WTC11 (cell line): ENCODE data around the gene OR52N1. TPM values are rescaled to one million over a fixed set of nuclear protein-coding genes. Genes with fewer than 3 reads are reported as not detected.

Source experiments
- ATAC-seq: fragments of 200-7000 bp; cut with Tn5 transposase; 2 replicates; pipeline ENCODE4 v1.10.0; 2021; ENCODE audit warnings: mild to moderate bottlenecking, moderate library complexity
- CTCF ChIA-PET: fragments of 300-600 bp; sonication (Branson Sonifier 250); formaldehyde crosslinking; loops from one replicate; lab custom pipeline; 2021; ENCODE audit warnings: antibody characterized with exemption; lab: Charles Lee
- POLR2A ChIA-PET: fragments of 350-600 bp; sonication (Branson Sonifier 250); formaldehyde crosslinking; loops from one replicate; lab custom pipeline; 2021; ENCODE audit warnings: antibody characterized with exemption; lab: Charles Lee
- DNase-seq: peaks from one replicate; pipeline ENCODE4 v3.0.0; 2021; ENCODE audit warnings: low spot score
- H3K27ac Mint-ChIP-seq: 2 replicates; pipeline ENCODE4 v1.8.0; 2021; ENCODE audit warnings: mixed read lengths
- H3K27me3 Mint-ChIP-seq: 2 replicates; pipeline ENCODE4 v1.8.0; 2021; ENCODE audit warnings: low read depth, mild to moderate bottlenecking, moderate library complexity, mixed read lengths
- H3K36me3 Mint-ChIP-seq: 2 replicates; pipeline ENCODE4 v1.8.0; 2021; ENCODE audit warnings: mixed read lengths
- H3K4me1 Mint-ChIP-seq: 2 replicates; pipeline ENCODE4 v1.8.0; 2022; ENCODE audit warnings: mixed read lengths
- H3K4me3 Mint-ChIP-seq: 2 replicates; pipeline ENCODE4 v1.8.0; 2021; ENCODE audit warnings: mild to moderate bottlenecking, moderate library complexity, mixed read lengths
- H3K9me3 Mint-ChIP-seq: 2 replicates; pipeline ENCODE4 v1.8.0; 2021; ENCODE audit warnings: mixed read lengths
- ELF4 ChIP-seq: sonication (generic); formaldehyde crosslinking; IDR thresholded peaks from 2 replicates; pipeline ENCODE4 v1.8.1; 2022; ENCODE audit warnings: low read depth, mild to moderate bottlenecking, moderate library complexity, missing genetic modification reagents
- EMX1 ChIP-seq: fragments of 250-450 bp; sonication (Bioruptor Pico); IDR thresholded peaks from 2 replicates; pipeline ENCODE4 v1.8.0; 2021; ENCODE audit warnings: mild to moderate bottlenecking
- FOXP1 ChIP-seq: sonication (generic); formaldehyde crosslinking; IDR thresholded peaks from 2 replicates; pipeline ENCODE4 v1.8.0; 2022; ENCODE audit warnings: missing genetic modification reagents, mild to moderate bottlenecking, moderate library complexity, borderline replicate concordance
- MXD4 ChIP-seq: fragments of 250-450 bp; sonication (Bioruptor Pico); IDR thresholded peaks from 2 replicates; pipeline ENCODE4 v1.8.0; 2021; ENCODE audit warnings: mild to moderate bottlenecking, moderate library complexity, borderline replicate concordance
- NFE2L1 ChIP-seq: sonication (generic); formaldehyde crosslinking; IDR thresholded peaks from 2 replicates; pipeline ENCODE4 v1.8.1; 2023; ENCODE audit warnings: missing genetic modification reagents
- NR1H2 ChIP-seq: sonication (generic); formaldehyde crosslinking; IDR thresholded peaks from 2 replicates; pipeline ENCODE4 v1.9.0; 2021; ENCODE audit warnings: mild to moderate bottlenecking, moderate library complexity, missing genetic modification reagents
- NR2C2 ChIP-seq: sonication (generic); formaldehyde crosslinking; IDR thresholded peaks from 2 replicates; pipeline ENCODE4 v1.8.0; 2022; ENCODE audit warnings: mild to moderate bottlenecking, missing genetic modification reagents
- NR3C1 ChIP-seq: sonication (generic); formaldehyde crosslinking; conservative IDR thresholded peaks from 2 replicates; pipeline ENCODE4 v1.8.1; 2023; ENCODE audit warnings: low read depth, mild to moderate bottlenecking, missing genetic modification reagents
- RORB ChIP-seq: fragments of 250-450 bp; sonication (Bioruptor Pico); IDR thresholded peaks from 2 replicates; pipeline ENCODE4 v1.9.0; 2021; ENCODE audit warnings: mild to moderate bottlenecking
- SMAD3 ChIP-seq: sonication (generic); formaldehyde crosslinking; IDR thresholded peaks from 2 replicates; pipeline ENCODE4 v1.8.0; 2022; ENCODE audit warnings: missing genetic modification reagents, mild to moderate bottlenecking, borderline replicate concordance
- SOX15 ChIP-seq: fragments of 250-450 bp; sonication (Bioruptor Pico); IDR thresholded peaks from 2 replicates; pipeline ENCODE4 v1.9.0; 2021; ENCODE audit warnings: mild to moderate bottlenecking
- SP1 ChIP-seq: sonication (generic); formaldehyde crosslinking; conservative IDR thresholded peaks from 2 replicates; pipeline ENCODE4 v1.8.1; 2022; ENCODE audit warnings: missing genetic modification reagents
- TCF7 ChIP-seq: sonication (generic); formaldehyde crosslinking; IDR thresholded peaks from 2 replicates; pipeline ENCODE4 v1.8.0; 2022; ENCODE audit warnings: mild to moderate bottlenecking, low read depth, missing genetic modification reagents, moderate library complexity
- TEAD4 ChIP-seq: sonication (generic); formaldehyde crosslinking; IDR thresholded peaks from 2 replicates; pipeline ENCODE4 v1.8.0; 2022; ENCODE audit warnings: mild to moderate bottlenecking, missing genetic modification reagents
- ZNF317 ChIP-seq: sonication (generic); formaldehyde crosslinking; IDR thresholded peaks from 2 replicates; pipeline ENCODE4 v1.8.1; 2023; ENCODE audit warnings: low read depth, mild to moderate bottlenecking, moderate library complexity, missing genetic modification reagents, borderline replicate concordance
- total RNA-seq: library from RNA; stranded (reverse); gene quantifications from 3 replicates; pipeline ENCODE4 v1.2.3, GENCODE V29; 2021
- TF ChIP-seq, protein P1 (sequence below): sonication (generic); formaldehyde crosslinking; IDR thresholded peaks from 2 replicates; pipeline ENCODE4 v1.8.0; 2023; ENCODE audit warnings: mild to moderate bottlenecking, missing genetic modification reagents
- TF ChIP-seq, protein P2 (sequence below): sonication (generic); formaldehyde crosslinking; IDR thresholded peaks from 2 replicates; pipeline ENCODE4 v1.8.1; 2023; ENCODE audit warnings: mild to moderate bottlenecking, missing genetic modification reagents, borderline replicate concordance
- TF ChIP-seq, protein P3 (sequence below): sonication (generic); formaldehyde crosslinking; IDR thresholded peaks from 2 replicates; pipeline ENCODE4 v1.8.1; 2022; ENCODE audit warnings: low read depth, mild to moderate bottlenecking, moderate library complexity, missing genetic modification reagents, borderline replicate concordance
- TF ChIP-seq, protein P4 (sequence below): sonication (generic); formaldehyde crosslinking; conservative IDR thresholded peaks from 2 replicates; pipeline ENCODE4 v1.8.1; 2023; ENCODE audit warnings: mild to moderate bottlenecking, low read depth, missing genetic modification reagents, moderate library complexity
- TF ChIP-seq, protein P5 (sequence below): fragments of 250-450 bp; sonication (Bioruptor Pico); IDR thresholded peaks from 2 replicates; pipeline ENCODE4 v1.9.0; 2021; ENCODE audit warnings: moderate library complexity, mild to moderate bottlenecking, inconsistent platforms, borderline replicate concordance

The OR52N1 gene
- total RNA-seq, 1 experiment from 2014 or later: not detected

DNA sequence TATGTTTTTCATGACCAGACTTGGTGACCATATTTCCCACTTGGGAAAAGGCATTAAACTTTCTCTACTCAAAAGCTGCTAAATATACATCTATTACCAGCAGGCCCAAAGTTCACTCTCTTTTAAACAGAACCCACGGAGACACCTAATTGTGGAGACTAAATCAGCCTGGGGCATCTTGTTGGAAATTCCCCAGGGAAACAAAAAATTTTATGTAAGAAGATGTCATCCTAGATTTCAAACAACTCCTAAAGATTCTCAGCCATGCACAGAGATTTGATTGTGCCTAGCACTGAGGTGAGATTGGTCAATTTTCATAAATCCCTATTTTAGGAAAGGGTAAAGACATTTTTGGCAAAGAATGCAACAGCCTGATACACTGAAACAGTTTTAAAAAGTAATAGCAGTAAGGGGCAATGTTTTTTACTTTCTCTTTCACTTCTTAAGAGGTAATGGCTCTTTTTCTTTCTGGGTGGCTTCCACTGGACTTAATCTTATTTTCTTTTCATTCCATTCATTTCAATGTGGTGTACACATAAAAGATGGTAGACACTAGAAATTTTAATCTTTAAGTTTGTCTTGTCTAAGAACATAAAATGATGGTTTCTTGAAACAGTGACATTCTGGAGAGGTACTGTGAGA is 27.3 kb upstream of the OR52N1 start:
- POLR2A ChIA-PET: no interaction called here
- Mint-ChIP-seq H3K27me3 (no peaks in the 10 kb centered on the region), H3K36me3 (no peaks in the 10 kb centered on the region), H3K9me3 (no peaks in the 10 kb centered on the region), H3K4me1 (peaks cover 8% of the 10 kb centered on the region), H3K27ac (no peak overlapping the region), H3K4me3 (no peak overlapping the region)
- CTCF ChIA-PET: no interaction called here
- DNase-seq (no peak), ATAC-seq (no peak)
- TF ChIP-seq SP1 (CRISPR knock-in tag): no peak
- no peak for TF ChIP-seq SOX15
- no peak for TF ChIP-seq SMAD3 (CRISPR knock-in tag)
- TF ChIP-seq, protein P1, sequence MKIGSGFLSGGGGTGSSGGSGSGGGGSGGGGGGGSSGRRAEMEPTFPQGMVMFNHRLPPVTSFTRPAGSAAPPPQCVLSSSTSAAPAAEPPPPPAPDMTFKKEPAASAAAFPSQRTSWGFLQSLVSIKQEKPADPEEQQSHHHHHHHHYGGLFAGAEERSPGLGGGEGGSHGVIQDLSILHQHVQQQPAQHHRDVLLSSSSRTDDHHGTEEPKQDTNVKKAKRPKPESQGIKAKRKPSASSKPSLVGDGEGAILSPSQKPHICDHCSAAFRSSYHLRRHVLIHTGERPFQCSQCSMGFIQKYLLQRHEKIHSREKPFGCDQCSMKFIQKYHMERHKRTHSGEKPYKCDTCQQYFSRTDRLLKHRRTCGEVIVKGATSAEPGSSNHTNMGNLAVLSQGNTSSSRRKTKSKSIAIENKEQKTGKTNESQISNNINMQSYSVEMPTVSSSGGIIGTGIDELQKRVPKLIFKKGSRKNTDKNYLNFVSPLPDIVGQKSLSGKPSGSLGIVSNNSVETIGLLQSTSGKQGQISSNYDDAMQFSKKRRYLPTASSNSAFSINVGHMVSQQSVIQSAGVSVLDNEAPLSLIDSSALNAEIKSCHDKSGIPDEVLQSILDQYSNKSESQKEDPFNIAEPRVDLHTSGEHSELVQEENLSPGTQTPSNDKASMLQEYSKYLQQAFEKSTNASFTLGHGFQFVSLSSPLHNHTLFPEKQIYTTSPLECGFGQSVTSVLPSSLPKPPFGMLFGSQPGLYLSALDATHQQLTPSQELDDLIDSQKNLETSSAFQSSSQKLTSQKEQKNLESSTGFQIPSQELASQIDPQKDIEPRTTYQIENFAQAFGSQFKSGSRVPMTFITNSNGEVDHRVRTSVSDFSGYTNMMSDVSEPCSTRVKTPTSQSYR (CRISPR knock-in tag): no peak
- TF ChIP-seq, protein P2, sequence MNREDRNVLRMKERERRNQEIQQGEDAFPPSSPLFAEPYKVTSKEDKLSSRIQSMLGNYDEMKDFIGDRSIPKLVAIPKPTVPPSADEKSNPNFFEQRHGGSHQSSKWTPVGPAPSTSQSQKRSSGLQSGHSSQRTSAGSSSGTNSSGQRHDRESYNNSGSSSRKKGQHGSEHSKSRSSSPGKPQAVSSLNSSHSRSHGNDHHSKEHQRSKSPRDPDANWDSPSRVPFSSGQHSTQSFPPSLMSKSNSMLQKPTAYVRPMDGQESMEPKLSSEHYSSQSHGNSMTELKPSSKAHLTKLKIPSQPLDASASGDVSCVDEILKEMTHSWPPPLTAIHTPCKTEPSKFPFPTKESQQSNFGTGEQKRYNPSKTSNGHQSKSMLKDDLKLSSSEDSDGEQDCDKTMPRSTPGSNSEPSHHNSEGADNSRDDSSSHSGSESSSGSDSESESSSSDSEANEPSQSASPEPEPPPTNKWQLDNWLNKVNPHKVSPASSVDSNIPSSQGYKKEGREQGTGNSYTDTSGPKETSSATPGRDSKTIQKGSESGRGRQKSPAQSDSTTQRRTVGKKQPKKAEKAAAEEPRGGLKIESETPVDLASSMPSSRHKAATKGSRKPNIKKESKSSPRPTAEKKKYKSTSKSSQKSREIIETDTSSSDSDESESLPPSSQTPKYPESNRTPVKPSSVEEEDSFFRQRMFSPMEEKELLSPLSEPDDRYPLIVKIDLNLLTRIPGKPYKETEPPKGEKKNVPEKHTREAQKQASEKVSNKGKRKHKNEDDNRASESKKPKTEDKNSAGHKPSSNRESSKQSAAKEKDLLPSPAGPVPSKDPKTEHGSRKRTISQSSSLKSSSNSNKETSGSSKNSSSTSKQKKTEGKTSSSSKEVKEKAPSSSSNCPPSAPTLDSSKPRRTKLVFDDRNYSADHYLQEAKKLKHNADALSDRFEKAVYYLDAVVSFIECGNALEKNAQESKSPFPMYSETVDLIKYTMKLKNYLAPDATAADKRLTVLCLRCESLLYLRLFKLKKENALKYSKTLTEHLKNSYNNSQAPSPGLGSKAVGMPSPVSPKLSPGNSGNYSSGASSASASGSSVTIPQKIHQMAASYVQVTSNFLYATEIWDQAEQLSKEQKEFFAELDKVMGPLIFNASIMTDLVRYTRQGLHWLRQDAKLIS (CRISPR knock-in tag): no peak
- no peak for TF ChIP-seq NR1H2 (CRISPR knock-in tag)
- no peak for TF ChIP-seq NR2C2 (CRISPR knock-in tag)

DNA sequence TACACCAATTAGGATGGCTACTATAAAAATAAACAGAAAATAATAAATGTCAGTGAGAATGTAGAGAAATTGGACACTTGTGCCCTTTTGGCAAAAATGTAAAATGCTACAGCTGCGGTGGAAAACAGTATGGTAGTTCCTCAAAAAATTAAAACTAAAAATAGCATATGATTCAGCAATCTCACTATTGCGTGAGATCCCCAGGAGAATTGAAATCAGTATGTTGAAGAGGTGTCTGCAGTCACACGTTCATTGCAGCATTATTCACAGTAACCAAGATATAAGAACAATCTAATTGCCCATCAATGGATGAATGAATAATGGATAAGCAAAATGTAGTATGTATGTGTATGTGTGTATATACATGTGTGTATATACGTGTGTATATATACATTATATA is 24.5 kb upstream of the OR52N1 start:
- ATAC-seq: no peak
- Mint-ChIP-seq H3K4me1 (peaks cover 12% of the 10 kb centered on the region), H3K9me3 (no peaks in the 10 kb centered on the region), H3K36me3 (no peaks in the 10 kb centered on the region), H3K27me3 (no peaks in the 10 kb centered on the region), H3K27ac (no peak overlapping the region), H3K4me3 (no peak overlapping the region)
- ChIA-PET CTCF (no interaction called here), POLR2A (no interaction called here)
- DNase-seq: no peak
- TF ChIP-seq, protein P3, sequence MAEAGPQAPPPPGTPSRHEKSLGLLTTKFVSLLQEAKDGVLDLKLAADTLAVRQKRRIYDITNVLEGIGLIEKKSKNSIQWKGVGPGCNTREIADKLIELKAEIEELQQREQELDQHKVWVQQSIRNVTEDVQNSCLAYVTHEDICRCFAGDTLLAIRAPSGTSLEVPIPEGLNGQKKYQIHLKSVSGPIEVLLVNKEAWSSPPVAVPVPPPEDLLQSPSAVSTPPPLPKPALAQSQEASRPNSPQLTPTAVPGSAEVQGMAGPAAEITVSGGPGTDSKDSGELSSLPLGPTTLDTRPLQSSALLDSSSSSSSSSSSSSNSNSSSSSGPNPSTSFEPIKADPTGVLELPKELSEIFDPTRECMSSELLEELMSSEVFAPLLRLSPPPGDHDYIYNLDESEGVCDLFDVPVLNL (CRISPR knock-in tag): no peak
- TF ChIP-seq NR2C2 (CRISPR knock-in tag): no peak
- TF ChIP-seq TEAD4 (CRISPR knock-in tag): no peak
- TF ChIP-seq, protein P4, sequence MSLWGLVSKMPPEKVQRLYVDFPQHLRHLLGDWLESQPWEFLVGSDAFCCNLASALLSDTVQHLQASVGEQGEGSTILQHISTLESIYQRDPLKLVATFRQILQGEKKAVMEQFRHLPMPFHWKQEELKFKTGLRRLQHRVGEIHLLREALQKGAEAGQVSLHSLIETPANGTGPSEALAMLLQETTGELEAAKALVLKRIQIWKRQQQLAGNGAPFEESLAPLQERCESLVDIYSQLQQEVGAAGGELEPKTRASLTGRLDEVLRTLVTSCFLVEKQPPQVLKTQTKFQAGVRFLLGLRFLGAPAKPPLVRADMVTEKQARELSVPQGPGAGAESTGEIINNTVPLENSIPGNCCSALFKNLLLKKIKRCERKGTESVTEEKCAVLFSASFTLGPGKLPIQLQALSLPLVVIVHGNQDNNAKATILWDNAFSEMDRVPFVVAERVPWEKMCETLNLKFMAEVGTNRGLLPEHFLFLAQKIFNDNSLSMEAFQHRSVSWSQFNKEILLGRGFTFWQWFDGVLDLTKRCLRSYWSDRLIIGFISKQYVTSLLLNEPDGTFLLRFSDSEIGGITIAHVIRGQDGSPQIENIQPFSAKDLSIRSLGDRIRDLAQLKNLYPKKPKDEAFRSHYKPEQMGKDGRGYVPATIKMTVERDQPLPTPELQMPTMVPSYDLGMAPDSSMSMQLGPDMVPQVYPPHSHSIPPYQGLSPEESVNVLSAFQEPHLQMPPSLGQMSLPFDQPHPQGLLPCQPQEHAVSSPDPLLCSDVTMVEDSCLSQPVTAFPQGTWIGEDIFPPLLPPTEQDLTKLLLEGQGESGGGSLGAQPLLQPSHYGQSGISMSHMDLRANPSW (CRISPR knock-in tag): no peak
- no peak for TF ChIP-seq ELF4 (CRISPR knock-in tag)
- no peak for TF ChIP-seq TCF7
- TF ChIP-seq FOXP1: no peak
- no peak for TF ChIP-seq MXD4 (CRISPR knock-in tag)
- TF ChIP-seq RORB (CRISPR knock-in tag): no peak
- TF ChIP-seq NR3C1 (CRISPR knock-in tag): no peak
- TF ChIP-seq, protein P1 (CRISPR knock-in tag): no peak
- TF ChIP-seq ZNF317: no peak
- no peak for TF ChIP-seq NFE2L1 (CRISPR knock-in tag)
- TF ChIP-seq, protein P5, sequence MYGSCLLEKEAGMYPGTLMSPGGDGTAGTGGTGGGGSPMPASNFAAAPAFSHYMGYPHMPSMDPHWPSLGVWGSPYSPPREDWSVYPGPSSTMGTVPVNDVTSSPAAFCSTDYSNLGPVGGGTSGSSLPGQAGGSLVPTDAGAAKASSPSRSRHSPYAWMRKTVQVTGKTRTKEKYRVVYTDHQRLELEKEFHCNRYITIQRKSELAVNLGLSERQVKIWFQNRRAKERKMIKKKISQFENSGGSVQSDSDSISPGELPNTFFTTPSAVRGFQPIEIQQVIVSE (CRISPR knock-in tag): no peak
- no peak for TF ChIP-seq EMX1 (CRISPR knock-in tag)
